ENCODE data around the gene ABLIM2.

The ABLIM2 gene

DNA sequence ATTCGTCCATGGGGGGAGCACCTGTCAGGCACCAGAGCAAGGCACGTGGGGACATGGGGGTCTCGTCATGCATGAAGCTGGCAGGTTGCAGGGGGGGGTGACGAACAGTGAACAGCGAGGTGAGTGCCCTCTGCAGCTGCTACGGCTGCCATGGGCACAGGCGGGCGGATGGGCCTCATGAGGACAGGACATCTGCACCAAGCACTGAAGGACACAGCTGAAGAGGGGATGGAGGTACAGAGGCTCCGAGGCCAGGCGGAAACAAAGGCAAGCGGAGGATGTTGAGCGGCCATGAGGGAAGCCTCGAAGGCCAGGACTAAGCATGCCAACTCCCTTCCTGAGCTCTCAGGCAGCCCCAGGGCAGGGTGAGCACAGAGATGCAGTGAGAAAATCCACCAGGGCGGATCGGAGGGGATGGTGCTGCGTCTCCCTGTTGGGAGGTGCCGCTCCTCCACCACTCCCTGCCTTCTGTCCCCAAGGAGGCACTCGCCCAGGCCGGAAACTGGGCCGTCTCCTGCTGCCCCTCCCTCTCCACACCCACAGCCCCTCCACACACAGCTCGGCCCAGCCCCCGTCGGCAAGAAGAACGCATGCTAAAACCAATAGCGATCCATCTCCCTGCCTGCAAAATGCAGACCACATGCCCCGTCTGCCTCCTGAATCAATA, 24.6 kb downstream of the ABLIM2 start:
- Mint-ChIP-seq H3K4me3 (no peak overlapping the region), H3K27me3 (ENCODE audit: low read depth) (no peaks in the 10 kb centered on the region), H3K9me3 (no peaks in the 10 kb centered on the region), H3K4me1 (ENCODE audit: low read depth) (no peaks in the 10 kb centered on the region), H3K36me3 (ENCODE audit: low read depth) (no peaks in the 10 kb centered on the region), H3K27ac (no peak overlapping the region)

- no peak overlapping the region for H3K27ac Mint-ChIP-seq
- no peaks in the 10 kb centered on the region for H3K9me3 Mint-ChIP-seq
- H3K36me3 Mint-ChIP-seq (ENCODE audit: low read depth): no peaks in the 10 kb centered on the region
- H3K4me3 Mint-ChIP-seq: no peak overlapping the region
- no peaks in the 10 kb centered on the region for H3K4me1 Mint-ChIP-seq (ENCODE audit: low read depth)
- H3K27me3 Mint-ChIP-seq (ENCODE audit: low read depth): no peaks in the 10 kb centered on the region
Measured at GRCh38 chr4:8132947-8133705, 25.5 kb downstream of the ABLIM2 start.

GRCh38 chr4:8132400-8132799, 26.2 kb downstream of the ABLIM2 start:
- Mint-ChIP-seq H3K36me3 (ENCODE audit: low read depth) (no peaks in the 10 kb centered on the region), H3K27me3 (ENCODE audit: low read depth) (no peaks in the 10 kb centered on the region), H3K27ac (no peak overlapping the region), H3K4me1 (ENCODE audit: low read depth) (no peaks in the 10 kb centered on the region), H3K4me3 (no peak overlapping the region), H3K9me3 (no peaks in the 10 kb centered on the region)

- no peaks in the 10 kb centered on the region for H3K36me3 Mint-ChIP-seq (ENCODE audit: low read depth)
Measured at GRCh38 chr4:8131826-8132225, 26.8 kb downstream of the ABLIM2 start.

GRCh38 chr4:8131210-8131609, 27.4 kb downstream of the ABLIM2 start:
- Mint-ChIP-seq H3K27ac (no peak overlapping the region), H3K4me3 (no peak overlapping the region), H3K9me3 (no peaks in the 10 kb centered on the region), H3K36me3 (ENCODE audit: low read depth) (no peaks in the 10 kb centered on the region), H3K27me3 (ENCODE audit: low read depth) (no peaks in the 10 kb centered on the region), H3K4me1 (ENCODE audit: low read depth) (no peaks in the 10 kb centered on the region)

More at GRCh38 chr4:8131826-8132225, 26.8 kb downstream of the ABLIM2 start:
- Mint-ChIP-seq H3K4me1 (ENCODE audit: low read depth) (no peaks in the 10 kb centered on the region), H3K9me3 (no peaks in the 10 kb centered on the region), H3K4me3 (no peak overlapping the region), H3K27me3 (ENCODE audit: low read depth) (no peaks in the 10 kb centered on the region), H3K27ac (no peak overlapping the region)

- no peak overlapping the region for H3K27ac Mint-ChIP-seq
- no peak overlapping the region for H3K4me3 Mint-ChIP-seq
- no peaks in the 10 kb centered on the region for H3K4me1 Mint-ChIP-seq (ENCODE audit: low read depth)
Measured at GRCh38 chr4:8130346-8131066, 28.1 kb downstream of the ABLIM2 start.

DNA sequence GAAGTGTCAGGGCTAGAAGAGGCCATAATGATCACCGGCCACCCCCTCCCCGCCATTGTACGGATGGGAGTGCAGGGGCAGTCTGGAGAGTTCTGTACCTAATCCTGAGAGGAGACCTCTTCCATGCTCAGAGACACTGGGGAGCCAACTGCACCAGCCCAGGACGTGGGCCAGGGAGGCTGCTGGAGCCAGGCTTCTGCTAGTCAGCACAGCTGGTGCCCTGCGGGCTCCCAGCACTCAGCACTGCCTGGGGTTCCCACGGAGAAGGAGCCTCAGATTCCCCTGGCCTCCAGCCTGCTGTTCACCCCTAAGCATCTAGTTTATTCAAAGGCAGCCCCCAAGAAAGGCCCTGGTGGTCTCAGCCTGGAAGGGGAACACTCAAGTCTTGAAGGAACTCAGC, 28.8 kb downstream of the ABLIM2 start:
- Mint-ChIP-seq H3K9me3 (no peaks in the 10 kb centered on the region), H3K27me3 (ENCODE audit: low read depth) (no peaks in the 10 kb centered on the region), H3K4me1 (ENCODE audit: low read depth) (no peaks in the 10 kb centered on the region), H3K36me3 (ENCODE audit: low read depth) (no peaks in the 10 kb centered on the region), H3K4me3 (no peak overlapping the region), H3K27ac (no peak overlapping the region)

More at GRCh38 chr4:8130346-8131066, 28.1 kb downstream of the ABLIM2 start:
- H3K9me3 Mint-ChIP-seq: no peaks in the 10 kb centered on the region
- no peaks in the 10 kb centered on the region for H3K36me3 Mint-ChIP-seq (ENCODE audit: low read depth)
- no peaks in the 10 kb centered on the region for H3K27me3 Mint-ChIP-seq (ENCODE audit: low read depth)

DNA sequence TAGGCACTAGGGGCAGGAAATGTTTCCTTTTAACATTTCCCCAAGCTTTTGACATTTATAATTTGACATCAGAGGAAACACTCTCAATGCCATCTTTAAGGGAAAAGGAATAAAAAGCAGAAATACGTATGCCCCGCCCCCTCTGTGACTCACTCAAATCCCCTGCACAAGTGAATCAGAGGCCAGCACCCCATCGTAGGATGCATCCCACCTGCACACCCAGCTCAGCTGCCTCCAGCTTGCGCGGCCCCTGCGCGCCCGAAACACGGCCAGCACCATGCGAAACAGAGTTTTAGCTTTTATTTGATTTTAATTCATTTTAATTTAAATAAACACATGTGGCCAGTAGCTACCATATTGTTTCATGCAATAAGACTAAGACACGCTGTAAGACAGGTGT, 29.5 kb downstream of the ABLIM2 start:
- no peaks in the 10 kb centered on the region for H3K36me3 Mint-ChIP-seq (ENCODE audit: low read depth)
- H3K9me3 Mint-ChIP-seq: no peaks in the 10 kb centered on the region
- no peak overlapping the region for H3K4me3 Mint-ChIP-seq
- H3K27me3 Mint-ChIP-seq (ENCODE audit: low read depth): no peaks in the 10 kb centered on the region
- H3K4me1 Mint-ChIP-seq (ENCODE audit: low read depth): no peaks in the 10 kb centered on the region
- no peak overlapping the region for H3K27ac Mint-ChIP-seq

DNA sequence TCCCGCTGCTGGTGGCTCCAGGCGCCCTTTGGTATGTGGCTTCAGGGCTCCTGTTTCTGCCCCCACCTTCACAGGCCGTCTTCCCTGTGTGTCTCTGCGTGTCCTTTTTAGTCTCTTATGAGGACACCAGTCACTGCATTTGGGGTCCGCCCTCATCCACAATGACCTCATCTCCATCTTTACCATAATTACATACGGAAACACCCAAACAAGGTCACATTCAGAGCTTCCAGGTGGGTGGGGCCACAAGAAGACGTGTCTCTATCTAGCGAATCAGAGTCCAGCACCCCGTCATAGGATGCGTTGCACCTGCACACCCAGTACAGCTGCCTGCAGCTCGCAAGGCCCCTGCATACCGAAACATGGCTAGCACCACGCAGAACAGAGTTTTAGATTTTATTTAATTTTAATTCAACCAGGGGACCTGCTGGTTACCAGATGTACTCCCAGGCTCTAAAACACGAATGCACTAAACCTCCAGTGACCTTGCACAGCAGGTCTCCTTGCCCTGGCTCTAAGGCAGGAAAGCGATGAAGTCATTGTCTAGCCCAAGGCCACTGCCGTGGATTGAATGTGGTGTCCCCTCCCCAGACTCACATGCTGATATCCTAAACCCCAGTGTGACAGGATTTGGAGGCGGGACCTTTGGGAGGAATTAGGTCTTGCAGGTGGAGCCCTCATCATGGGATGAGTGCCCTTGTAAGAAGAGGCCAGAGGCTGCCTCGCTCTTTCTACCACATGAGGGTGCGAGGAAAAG, 30.3 kb downstream of the ABLIM2 start:
- H3K36me3 Mint-ChIP-seq (ENCODE audit: low read depth): no peaks in the 10 kb centered on the region
- H3K27me3 Mint-ChIP-seq (ENCODE audit: low read depth): no peaks in the 10 kb centered on the region
- H3K4me1 Mint-ChIP-seq (ENCODE audit: low read depth): no peaks in the 10 kb centered on the region
- no peak overlapping the region for H3K4me3 Mint-ChIP-seq
- H3K27ac Mint-ChIP-seq: no peak overlapping the region
- H3K9me3 Mint-ChIP-seq: no peaks in the 10 kb centered on the region

- no peaks in the 10 kb centered on the region for H3K4me1 Mint-ChIP-seq (ENCODE audit: low read depth)
- no peaks in the 10 kb centered on the region for H3K27me3 Mint-ChIP-seq (ENCODE audit: low read depth)
- no peak overlapping the region for H3K4me3 Mint-ChIP-seq
- no peaks in the 10 kb centered on the region for H3K36me3 Mint-ChIP-seq (ENCODE audit: low read depth)
- no peaks in the 10 kb centered on the region for H3K9me3 Mint-ChIP-seq
- H3K27ac Mint-ChIP-seq: no peak overlapping the region
Measured at GRCh38 chr4:8127051-8127826, 31.4 kb downstream of the ABLIM2 start.

DNA sequence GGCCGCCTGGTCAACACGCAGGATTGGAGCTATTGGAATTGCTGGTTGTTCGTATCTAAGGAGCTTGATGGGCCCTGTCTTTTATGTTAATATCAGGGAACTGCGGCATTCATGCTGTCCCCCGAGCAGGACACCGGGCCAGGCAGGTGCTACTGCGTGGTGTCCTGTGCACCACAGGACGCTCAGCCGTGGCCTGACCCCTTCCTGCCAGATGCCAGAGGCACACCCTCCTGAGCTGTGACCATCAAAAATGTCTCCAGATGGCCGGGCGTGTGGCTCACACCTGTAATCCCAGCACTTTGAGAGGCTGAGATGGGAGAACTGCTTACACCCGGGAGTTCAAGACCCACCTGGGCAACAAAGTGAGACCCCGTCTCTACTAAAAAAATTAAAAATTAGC, 32.1 kb downstream of the ABLIM2 start:
- Mint-ChIP-seq H3K27me3 (ENCODE audit: low read depth) (no peaks in the 10 kb centered on the region), H3K36me3 (ENCODE audit: low read depth) (no peaks in the 10 kb centered on the region), H3K4me3 (no peak overlapping the region), H3K4me1 (ENCODE audit: low read depth) (no peaks in the 10 kb centered on the region), H3K9me3 (no peaks in the 10 kb centered on the region), H3K27ac (no peak overlapping the region)

- no peaks in the 10 kb centered on the region for H3K4me1 Mint-ChIP-seq (ENCODE audit: low read depth)
- no peak overlapping the region for H3K4me3 Mint-ChIP-seq
- no peaks in the 10 kb centered on the region for H3K36me3 Mint-ChIP-seq (ENCODE audit: low read depth)
- no peak overlapping the region for H3K27ac Mint-ChIP-seq
- no peaks in the 10 kb centered on the region for H3K27me3 Mint-ChIP-seq (ENCODE audit: low read depth)
- H3K9me3 Mint-ChIP-seq: no peaks in the 10 kb centered on the region
Measured at GRCh38 chr4:8125526-8126056, 33.0 kb downstream of the ABLIM2 start.

DNA sequence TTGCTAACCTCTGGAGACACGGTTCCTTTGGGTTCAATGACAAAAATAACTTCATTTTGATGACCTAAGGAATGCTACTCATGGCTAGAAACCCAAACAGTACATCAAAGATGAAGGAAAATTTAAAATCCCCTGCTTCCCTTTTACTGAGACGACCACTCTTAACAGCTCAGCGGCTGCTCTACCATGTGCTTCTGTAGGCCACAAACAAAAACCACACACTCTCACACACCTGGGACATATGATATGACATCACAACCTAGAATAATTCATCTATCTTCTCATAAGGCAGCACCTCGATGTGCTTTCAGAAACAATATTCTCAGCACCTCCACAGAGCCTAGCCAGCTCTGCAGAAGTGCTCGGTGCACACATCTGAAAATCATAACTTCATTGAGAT, 34.7 kb downstream of the ABLIM2 start:
- Mint-ChIP-seq H3K4me1 (ENCODE audit: low read depth) (no peaks in the 10 kb centered on the region), H3K4me3 (no peak overlapping the region), H3K36me3 (ENCODE audit: low read depth) (no peaks in the 10 kb centered on the region), H3K27me3 (ENCODE audit: low read depth) (no peaks in the 10 kb centered on the region), H3K9me3 (no peaks in the 10 kb centered on the region), H3K27ac (no peak overlapping the region)

- H3K4me1 Mint-ChIP-seq (ENCODE audit: low read depth): no peaks in the 10 kb centered on the region
- no peaks in the 10 kb centered on the region for H3K9me3 Mint-ChIP-seq
- H3K36me3 Mint-ChIP-seq (ENCODE audit: low read depth): no peaks in the 10 kb centered on the region
- H3K4me3 Mint-ChIP-seq: no peak overlapping the region
- H3K27ac Mint-ChIP-seq: no peak overlapping the region
- no peaks in the 10 kb centered on the region for H3K27me3 Mint-ChIP-seq (ENCODE audit: low read depth)
Measured at GRCh38 chr4:8123389-8123788, 35.2 kb downstream of the ABLIM2 start.
